GM18951 (cell line): ENCODE results near the gene MESD.

Experiments used
- POLR2A ChIP-seq: IDR thresholded peaks from 4 replicates; pipeline ENCODE4 v1.6.1; 2011; ENCODE audit warnings: mild to moderate bottlenecking; ENCODE audit not compliant: insufficient read length, insufficient read depth; ENCODE audit errors: extremely low read depth
- in situ Hi-C: fragments of 300-500 bp; cut with MboI; formaldehyde crosslinking; loops from one replicate; pipeline ENCODE4 v1.12.0; 2022; ENCODE audit warnings: low sequenced_read_pairs, mixed read lengths, inconsistent platforms; ENCODE audit not compliant: unreplicated experiment

MESD gene

GRCh38 chr15:81024936-81025335, 35.3 kb upstream of the MESD start:
- in situ Hi-C loops, result no loop called here
- TF ChIP-seq POLR2A, result no peak

DNA sequence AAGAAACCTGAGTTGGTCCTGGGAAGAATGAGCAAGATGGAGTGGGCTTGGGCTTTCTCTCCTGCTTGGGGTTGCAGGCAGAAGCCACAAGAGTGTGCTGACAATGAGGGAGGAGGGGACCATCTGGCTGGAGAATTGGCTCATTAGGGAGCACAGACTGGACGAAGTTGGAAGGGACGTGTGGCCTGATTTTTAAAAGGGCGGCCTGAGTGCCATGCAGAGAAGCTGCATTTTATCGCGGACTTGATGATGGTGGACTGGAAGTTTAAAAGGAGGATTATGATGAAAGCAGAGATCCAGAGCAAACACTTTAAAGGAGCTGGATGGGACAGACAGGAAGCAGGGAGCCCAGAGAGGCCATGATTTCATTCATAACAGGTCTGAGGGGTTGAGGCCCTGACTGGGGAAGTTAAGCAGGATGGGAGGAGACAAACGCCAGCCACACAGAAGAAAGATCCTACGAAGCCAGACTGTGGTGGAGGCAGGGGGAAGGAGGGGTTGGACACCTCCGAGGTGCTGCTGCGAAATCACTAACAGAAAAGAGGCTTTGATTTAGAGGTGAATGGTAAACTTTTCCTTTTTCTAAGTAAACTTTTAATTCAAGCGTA, 34.8 kb upstream of the MESD start:
- in situ Hi-C loops, result no loop called here
- no peak for TF ChIP-seq POLR2A

DNA sequence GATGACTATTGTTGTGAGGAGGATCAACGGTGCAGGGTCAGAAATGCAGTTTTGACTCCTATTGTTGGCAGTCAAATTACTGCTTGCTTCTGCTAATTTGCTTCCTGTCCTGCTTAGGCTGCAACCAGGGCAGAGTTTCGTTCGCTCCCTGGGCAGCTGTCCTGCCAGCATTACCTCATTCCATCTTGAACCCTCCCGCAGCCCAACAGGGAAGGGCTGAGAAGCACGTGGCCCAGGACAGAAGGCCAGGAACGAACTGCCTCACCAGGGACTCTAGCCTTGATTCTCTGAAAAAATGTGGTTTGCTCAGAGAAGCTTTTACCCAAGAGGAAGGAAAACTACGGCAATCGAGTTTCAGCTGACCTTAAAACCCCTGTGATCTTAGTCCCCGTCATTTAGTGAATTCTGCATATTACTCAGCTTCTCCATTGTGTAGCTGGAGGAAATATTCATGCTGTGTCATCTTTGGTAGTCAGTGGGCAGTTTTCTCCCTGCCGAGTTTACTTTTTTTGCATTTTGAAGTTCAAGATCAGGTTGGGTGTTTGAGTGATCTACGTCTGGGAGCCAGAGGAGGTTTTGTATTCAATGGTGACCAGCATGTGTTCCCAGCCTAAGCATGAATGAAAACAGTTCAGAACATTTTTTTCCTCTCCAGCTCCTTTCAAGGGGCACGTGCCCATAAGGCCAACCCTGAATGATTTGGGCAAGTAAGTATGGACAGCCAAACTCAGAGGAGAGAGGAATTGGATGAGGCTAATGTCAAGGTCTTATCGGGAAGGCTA, 34.1 kb upstream of the MESD start:
- TF ChIP-seq POLR2A, result no peak
- in situ Hi-C loops, result no loop called here

DNA sequence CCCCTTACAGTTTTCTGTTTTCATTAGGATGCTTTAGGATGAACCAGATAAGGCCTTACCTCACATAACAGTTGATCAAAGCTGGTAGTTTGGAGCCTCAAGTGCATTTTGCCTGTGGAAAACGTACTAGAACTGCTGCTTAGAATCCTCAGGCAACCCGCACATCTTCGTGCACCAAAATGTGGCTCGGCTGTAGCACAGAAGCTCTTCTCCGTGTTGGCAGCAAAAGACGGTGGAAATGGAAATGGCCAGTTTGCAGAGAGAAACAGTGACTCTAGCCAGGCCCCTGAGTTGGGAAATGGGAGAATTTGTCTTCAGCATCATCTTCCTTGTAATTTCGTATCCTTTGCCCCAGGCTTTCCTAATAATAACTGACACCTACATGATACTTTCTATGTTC, 31.7 kb upstream of the MESD start:
- TF ChIP-seq POLR2A, result no peak
- in situ Hi-C loops, result no loop called here

- in situ Hi-C loops, result no loop called here
- TF ChIP-seq POLR2A, result no peak
Measured at GRCh38 chr15:81018197-81018596, 28.6 kb upstream of the MESD start.

GRCh38 chr15:81016489-81017068, 27.0 kb upstream of the MESD start:
- in situ Hi-C loops, result no loop called here
- TF ChIP-seq POLR2A, result no peak

DNA sequence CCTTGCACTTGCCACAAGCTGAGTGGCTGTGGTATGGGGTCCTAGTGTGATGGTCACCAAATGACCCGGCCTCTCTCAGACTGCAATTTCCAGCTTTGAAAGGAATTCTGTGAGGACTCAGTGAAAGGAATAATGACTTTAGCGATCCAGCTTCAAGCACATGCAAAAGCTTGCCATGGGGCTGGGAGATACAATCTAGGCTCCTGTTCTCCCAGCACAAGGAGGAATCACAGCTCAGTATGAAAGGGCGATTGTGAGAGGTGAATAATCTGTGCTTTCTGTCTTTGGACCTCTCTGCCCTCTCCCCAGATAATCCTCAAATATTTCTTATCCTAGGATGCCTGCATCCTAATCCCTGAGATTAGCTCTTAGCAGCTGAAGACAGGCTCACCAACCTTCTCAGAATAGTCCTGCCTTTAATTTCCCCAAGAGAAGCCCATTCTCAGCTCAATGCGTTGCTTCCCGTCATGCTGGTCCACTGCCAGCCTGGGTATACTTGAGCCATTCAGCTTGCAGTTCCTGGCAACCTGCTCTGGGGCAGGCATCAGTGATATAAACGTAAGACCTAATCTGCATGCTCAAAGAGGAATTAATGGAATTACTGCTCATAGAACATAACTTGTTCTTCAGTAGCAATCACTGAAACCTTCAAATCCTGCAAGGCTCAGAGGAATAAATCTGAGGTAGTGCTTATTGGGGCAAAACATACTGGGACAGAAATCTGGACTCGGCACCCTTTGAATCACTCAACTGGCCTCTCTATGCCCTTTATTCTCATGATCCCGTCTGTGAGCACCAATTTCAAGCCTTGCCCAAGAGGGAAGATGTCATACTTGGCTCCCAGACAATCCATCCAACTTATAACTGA, 26.2 kb upstream of the MESD start:
- no peak for TF ChIP-seq POLR2A
- in situ Hi-C loops, result no loop called here

DNA sequence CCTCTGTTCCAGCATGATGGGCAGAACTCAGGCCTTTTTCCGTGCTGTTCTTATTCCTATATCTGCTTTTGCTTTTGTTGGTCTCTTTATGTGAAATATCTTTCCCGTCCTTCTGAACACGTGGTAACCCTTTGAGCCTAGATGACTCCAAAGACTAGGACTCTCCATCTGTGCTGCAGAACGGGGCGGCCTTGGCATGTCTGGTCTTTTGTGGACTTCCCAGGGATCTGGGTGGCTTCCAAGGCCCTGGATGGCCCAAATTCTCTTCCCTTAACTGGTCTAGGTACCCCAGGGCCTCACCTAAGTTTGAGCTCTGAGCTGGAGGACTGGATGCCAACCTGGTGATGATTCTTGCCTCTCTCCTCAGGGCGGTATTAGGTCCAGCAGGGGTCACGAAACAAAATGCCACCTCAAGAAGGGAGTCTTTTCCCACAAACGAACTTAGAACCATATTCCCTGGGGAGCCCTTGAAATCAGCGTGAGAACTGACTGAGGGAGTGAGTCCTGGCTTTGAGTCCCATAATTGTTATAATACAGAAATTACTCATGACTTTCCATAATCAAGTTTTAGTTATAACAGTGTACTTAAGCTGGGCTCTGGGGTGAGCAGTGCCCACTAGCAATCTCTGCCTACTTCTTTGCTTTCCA, 25.0 kb upstream of the MESD start:
- TF ChIP-seq POLR2A, result no peak
- in situ Hi-C loops, result no loop called here

- no peak for TF ChIP-seq POLR2A
- in situ Hi-C loops, result no loop called here
Measured at GRCh38 chr15:81013396-81013929, 23.8 kb upstream of the MESD start.

- no peak for TF ChIP-seq POLR2A
- in situ Hi-C loops, result no loop called here
Measured at GRCh38 chr15:81012588-81012987, 23.0 kb upstream of the MESD start.

DNA sequence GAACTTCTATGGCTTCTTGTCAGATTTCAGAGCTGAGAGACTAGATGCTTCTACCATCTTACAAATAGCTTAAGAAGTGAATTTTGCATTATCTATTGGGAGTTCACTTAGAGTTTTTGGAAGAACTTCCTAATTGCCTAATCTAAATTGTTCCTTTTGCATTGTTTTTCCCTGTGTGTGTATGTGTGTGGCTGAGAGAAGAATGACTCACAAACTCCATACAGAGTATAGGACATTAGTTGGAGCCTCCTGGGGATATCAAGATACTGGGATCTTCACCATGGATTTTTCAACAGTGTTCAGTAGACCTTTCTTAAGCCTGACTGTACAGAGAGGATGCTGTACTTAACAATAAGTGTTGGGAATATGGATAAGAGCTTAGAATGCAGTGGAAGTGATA, 22.0 kb upstream of the MESD start:
- in situ Hi-C loops, result no loop called here
- TF ChIP-seq POLR2A, result no peak

- TF ChIP-seq POLR2A, result no peak
- in situ Hi-C loops, result no loop called here
Measured at GRCh38 chr15:81010086-81010485, 20.5 kb upstream of the MESD start.
